Activated CD4-positive, alpha-beta T cell treated with anti-CD3 and anti-CD28 coated beads, Interleukin-2, amount 10 ng/mL, durations not matched to agents 24 days and 14 days (primary cell): ENCODE data around the gene IRX2. TPM values are rescaled to one million over a fixed set of nuclear protein-coding genes. Genes with fewer than 3 reads are reported as not detected.

ENCODE experiments used
- DNase-seq: peaks from one replicate; pipeline ENCODE4 v3.0.0; 2022
- H3K27ac Mint-ChIP-seq: one replicate; pipeline ENCODE4 v1.8.0; 2022; ENCODE audit warnings: mild to moderate bottlenecking, mixed read lengths
- H3K27me3 Mint-ChIP-seq: one replicate; pipeline ENCODE4 v1.8.0; 2022; ENCODE audit warnings: mixed read lengths
- H3K36me3 Mint-ChIP-seq: one replicate; pipeline ENCODE4 v1.8.0; 2022; ENCODE audit warnings: low read depth, mild to moderate bottlenecking, mixed read lengths
- H3K4me1 Mint-ChIP-seq: one replicate; pipeline ENCODE4 v1.8.0; 2021; ENCODE audit warnings: mixed read lengths
- H3K4me3 Mint-ChIP-seq: one replicate; pipeline ENCODE4 v1.8.0; 2022; ENCODE audit warnings: mild to moderate bottlenecking, moderate library complexity, mixed read lengths
- H3K9me3 Mint-ChIP-seq: one replicate; pipeline ENCODE4 v1.8.0; 2021; ENCODE audit warnings: mixed read lengths
- intact Hi-C: fragments of 100-400 bp; cut with micrococcal nuclease; formaldehyde crosslinking; loops from one replicate; pipeline ENCODE4 v1.15.1; 2023
- total RNA-seq: library from RNA; stranded (reverse); gene quantifications from 2 replicates; pipeline ENCODE4 v1.2.3, GENCODE V29; 2022

Gene IRX2
- total RNA-seq, 1 donor from 2014 or later = not detected

GRCh38 chr5:2741956-2742355, 9.5 kb downstream of the IRX2 start:
- Mint-ChIP-seq H3K4me1 (no peaks in the 10 kb centered on the region), H3K36me3 (no peaks in the 10 kb centered on the region), H3K27me3 (peaks cover 69% of the 10 kb centered on the region), H3K9me3 (peaks cover 4% of the 10 kb centered on the region), H3K27ac (no peak overlapping the region), H3K4me3 (no peak overlapping the region)
- intact Hi-C loops = no loop called here
- no peak for DNase-seq

GRCh38 chr5:2740876-2741555, 10.5 kb downstream of the IRX2 start:
- Mint-ChIP-seq H3K9me3 (peaks cover 4% of the 10 kb centered on the region), H3K36me3 (no peaks in the 10 kb centered on the region), H3K27ac (no peak overlapping the region), H3K27me3 (peaks cover 65% of the 10 kb centered on the region), H3K4me1 (no peaks in the 10 kb centered on the region), H3K4me3 (no peak overlapping the region)
- no peak for DNase-seq
- intact Hi-C loops = no loop called here

GRCh38 chr5:2740051-2740875, 11.2 kb downstream of the IRX2 start:
- H3K4me1 Mint-ChIP-seq = no peaks in the 10 kb centered on the region
- no peaks in the 10 kb centered on the region for H3K36me3 Mint-ChIP-seq
- peaks cover 58% of the 10 kb centered on the region for H3K27me3 Mint-ChIP-seq
- H3K9me3 Mint-ChIP-seq = peaks cover 4% of the 10 kb centered on the region
- H3K4me3 Mint-ChIP-seq = no peak overlapping the region
- intact Hi-C loops = no loop called here
- no peak overlapping the region for H3K27ac Mint-ChIP-seq
- DNase-seq = no peak

- H3K4me1 Mint-ChIP-seq = no peaks in the 10 kb centered on the region
- intact Hi-C loops = no loop called here
- peaks cover 52% of the 10 kb centered on the region for H3K27me3 Mint-ChIP-seq
- H3K9me3 Mint-ChIP-seq = peaks cover 4% of the 10 kb centered on the region
- H3K36me3 Mint-ChIP-seq = no peaks in the 10 kb centered on the region
- no peak for DNase-seq
- H3K4me3 Mint-ChIP-seq = no peak overlapping the region
- no peak overlapping the region for H3K27ac Mint-ChIP-seq
These were observed 12.0 kb downstream of the IRX2 start for GRCh38 chr5:2739360-2740050.

- DNase-seq = no peak
These were observed 12.6 kb downstream of the IRX2 start for GRCh38 chr5:2738700-2739359.

GRCh38 chr5:2738156-2738699, 13.2 kb downstream of the IRX2 start:
- no peak for DNase-seq
- no peaks in the 10 kb centered on the region for H3K36me3 Mint-ChIP-seq
- peaks cover 41% of the 10 kb centered on the region for H3K27me3 Mint-ChIP-seq
- no peak overlapping the region for H3K27ac Mint-ChIP-seq
- H3K4me3 Mint-ChIP-seq = no peak overlapping the region
- no peaks in the 10 kb centered on the region for H3K9me3 Mint-ChIP-seq
- intact Hi-C loops = no loop called here
- no peaks in the 10 kb centered on the region for H3K4me1 Mint-ChIP-seq

More at GRCh38 chr5:2738700-2739359, 12.6 kb downstream of the IRX2 start:
- Mint-ChIP-seq H3K36me3 (no peaks in the 10 kb centered on the region), H3K9me3 (peaks cover 4% of the 10 kb centered on the region), H3K27ac (no peak overlapping the region), H3K4me3 (no peak overlapping the region), H3K27me3 (peaks cover 45% of the 10 kb centered on the region), H3K4me1 (no peaks in the 10 kb centered on the region)
- intact Hi-C loops = no loop called here

GRCh38 chr5:2737273-2738155, 14.0 kb downstream of the IRX2 start:
- Mint-ChIP-seq H3K4me1 (no peaks in the 10 kb centered on the region), H3K36me3 (no peaks in the 10 kb centered on the region), H3K27me3 (peaks cover 36% of the 10 kb centered on the region), H3K4me3 (no peak overlapping the region), H3K9me3 (no peaks in the 10 kb centered on the region), H3K27ac (no peak overlapping the region)
- intact Hi-C loops = no loop called here
- DNase-seq = no peak

- intact Hi-C loops = no loop called here
- H3K27me3 Mint-ChIP-seq = peaks cover 31% of the 10 kb centered on the region
- no peak for DNase-seq
- H3K27ac Mint-ChIP-seq = no peak overlapping the region
- no peaks in the 10 kb centered on the region for H3K9me3 Mint-ChIP-seq
- H3K4me3 Mint-ChIP-seq = no peak overlapping the region
- H3K36me3 Mint-ChIP-seq = no peaks in the 10 kb centered on the region
- no peaks in the 10 kb centered on the region for H3K4me1 Mint-ChIP-seq
These were observed 14.6 kb downstream of the IRX2 start for GRCh38 chr5:2736872-2737271.

GRCh38 chr5:2735996-2736395, 15.5 kb downstream of the IRX2 start:
- H3K36me3 Mint-ChIP-seq = no peaks in the 10 kb centered on the region
- no peak for DNase-seq
- H3K9me3 Mint-ChIP-seq = no peaks in the 10 kb centered on the region
- peaks cover 23% of the 10 kb centered on the region for H3K27me3 Mint-ChIP-seq
- no peak overlapping the region for H3K27ac Mint-ChIP-seq
- no peaks in the 10 kb centered on the region for H3K4me1 Mint-ChIP-seq
- intact Hi-C loops = no loop called here
- H3K4me3 Mint-ChIP-seq = no peak overlapping the region

- no peaks in the 10 kb centered on the region for H3K4me1 Mint-ChIP-seq
- intact Hi-C loops = no loop called here
- peaks cover 8% of the 10 kb centered on the region for H3K27me3 Mint-ChIP-seq
- no peaks in the 10 kb centered on the region for H3K36me3 Mint-ChIP-seq
- no peak overlapping the region for H3K27ac Mint-ChIP-seq
- peaks cover 2% of the 10 kb centered on the region for H3K9me3 Mint-ChIP-seq
- no peak for DNase-seq
- no peak overlapping the region for H3K4me3 Mint-ChIP-seq
These were observed 18.6 kb downstream of the IRX2 start for GRCh38 chr5:2732850-2733249.

GRCh38 chr5:2732004-2732403, 19.5 kb downstream of the IRX2 start:
- no peak overlapping the region for H3K4me3 Mint-ChIP-seq
- H3K27me3 Mint-ChIP-seq = peaks cover 4% of the 10 kb centered on the region
- H3K4me1 Mint-ChIP-seq = no peaks in the 10 kb centered on the region
- no peaks in the 10 kb centered on the region for H3K36me3 Mint-ChIP-seq
- H3K27ac Mint-ChIP-seq = no peak overlapping the region
- no peak for DNase-seq
- H3K9me3 Mint-ChIP-seq = peaks cover 3% of the 10 kb centered on the region
- intact Hi-C loops = no loop called here

GRCh38 chr5:2729189-2729588, 22.3 kb downstream of the IRX2 start:
- no peak overlapping the region for H3K27ac Mint-ChIP-seq
- H3K4me1 Mint-ChIP-seq = no peaks in the 10 kb centered on the region
- H3K36me3 Mint-ChIP-seq = no peaks in the 10 kb centered on the region
- no peaks in the 10 kb centered on the region for H3K27me3 Mint-ChIP-seq
- H3K9me3 Mint-ChIP-seq = peaks cover 3% of the 10 kb centered on the region
- H3K4me3 Mint-ChIP-seq = no peak overlapping the region
- intact Hi-C loops = no loop called here
- no peak for DNase-seq

GRCh38 chr5:2727550-2727949, 23.9 kb downstream of the IRX2 start:
- Mint-ChIP-seq H3K4me3 (no peak overlapping the region), H3K4me1 (no peaks in the 10 kb centered on the region), H3K9me3 (peaks cover 3% of the 10 kb centered on the region), H3K27me3 (no peaks in the 10 kb centered on the region), H3K27ac (no peak overlapping the region), H3K36me3 (no peaks in the 10 kb centered on the region)
- intact Hi-C loops = no loop called here
- no peak for DNase-seq
